ENCODE results near the gene NUP37.
"Not testable (repeated sequence)": the region's sequence is repeated elsewhere in the genome, so short reads cannot be mapped to it uniquely, and the experiment has no call there.

DNA sequence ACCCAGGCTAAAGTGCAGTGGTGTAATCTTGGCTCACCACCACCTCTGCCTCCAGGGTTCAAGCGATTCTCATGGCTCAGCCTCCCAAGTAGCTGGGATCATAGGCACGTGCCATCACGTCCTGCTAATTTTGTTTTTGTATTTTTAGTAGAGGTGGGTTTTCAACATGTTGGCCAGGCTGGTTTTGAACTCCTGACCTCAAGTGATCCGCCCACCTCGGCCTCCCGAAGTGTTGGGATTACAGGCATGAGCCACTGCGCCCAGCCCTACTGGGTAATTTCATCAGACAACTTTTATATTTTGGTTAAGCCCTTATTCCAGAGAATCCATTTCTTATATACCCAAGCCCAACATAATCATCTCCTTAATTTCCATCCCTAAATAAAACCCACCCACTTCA lies 47.8 kb downstream of the NUP37 start:
- TF ChIP-seq, protein P1, sequence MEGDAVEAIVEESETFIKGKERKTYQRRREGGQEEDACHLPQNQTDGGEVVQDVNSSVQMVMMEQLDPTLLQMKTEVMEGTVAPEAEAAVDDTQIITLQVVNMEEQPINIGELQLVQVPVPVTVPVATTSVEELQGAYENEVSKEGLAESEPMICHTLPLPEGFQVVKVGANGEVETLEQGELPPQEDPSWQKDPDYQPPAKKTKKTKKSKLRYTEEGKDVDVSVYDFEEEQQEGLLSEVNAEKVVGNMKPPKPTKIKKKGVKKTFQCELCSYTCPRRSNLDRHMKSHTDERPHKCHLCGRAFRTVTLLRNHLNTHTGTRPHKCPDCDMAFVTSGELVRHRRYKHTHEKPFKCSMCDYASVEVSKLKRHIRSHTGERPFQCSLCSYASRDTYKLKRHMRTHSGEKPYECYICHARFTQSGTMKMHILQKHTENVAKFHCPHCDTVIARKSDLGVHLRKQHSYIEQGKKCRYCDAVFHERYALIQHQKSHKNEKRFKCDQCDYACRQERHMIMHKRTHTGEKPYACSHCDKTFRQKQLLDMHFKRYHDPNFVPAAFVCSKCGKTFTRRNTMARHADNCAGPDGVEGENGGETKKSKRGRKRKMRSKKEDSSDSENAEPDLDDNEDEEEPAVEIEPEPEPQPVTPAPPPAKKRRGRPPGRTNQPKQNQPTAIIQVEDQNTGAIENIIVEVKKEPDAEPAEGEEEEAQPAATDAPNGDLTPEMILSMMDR (conservative IDR thresholded peaks at IDR 0.05; ENCODE audit: low read length) = not testable (repeated sequence)
- TF ChIP-seq EZH2phosphoT487 (IDR thresholded peaks at IDR 0.05; ENCODE audit: borderline replicate concordance, low read depth, low read length) = not testable (repeated sequence)
